ENCODE results near the gene C2CD2. TPM values are rescaled to one million over a fixed set of nuclear protein-coding genes. Genes with fewer than 3 reads are reported as not detected.

C2CD2 gene
- total RNA-seq, 2 donors from 2014 or later = 27.3 to 30.5 TPM

DNA sequence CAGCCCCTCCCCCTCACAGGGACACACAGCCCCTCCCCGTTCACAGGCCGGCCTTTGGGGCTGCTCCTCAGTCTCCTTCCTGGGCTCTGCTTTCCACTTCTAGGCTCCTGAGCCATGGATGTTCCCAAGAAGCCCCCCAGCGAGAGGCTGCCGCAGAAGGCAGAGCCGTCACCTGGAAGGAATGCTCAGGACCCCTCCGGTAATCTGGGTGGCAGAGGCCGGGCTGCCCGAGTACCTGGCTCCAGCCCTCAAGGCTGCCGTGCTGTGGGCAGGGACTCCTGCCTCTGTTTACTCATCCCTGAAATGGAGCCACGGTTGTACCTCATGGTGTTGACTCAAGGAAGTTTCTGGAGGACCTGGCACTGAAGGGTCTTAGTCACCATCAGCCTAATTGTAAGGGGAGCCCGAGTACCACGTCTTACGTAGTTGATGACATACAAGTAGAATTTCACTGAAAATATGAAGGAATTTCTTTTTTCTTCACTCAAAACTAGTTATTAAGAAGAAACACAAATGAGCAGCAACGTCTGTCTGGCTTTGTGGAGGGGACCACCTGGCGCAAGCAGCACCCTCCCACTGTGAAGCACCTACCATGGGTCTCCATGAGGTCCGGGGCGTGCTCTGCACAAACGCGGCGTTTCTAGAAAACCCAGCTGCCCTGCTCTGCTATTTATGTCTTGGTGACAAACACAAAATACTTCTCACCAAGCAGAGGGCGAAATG, 108.3 kb downstream of the C2CD2 start:
- no peak for DNase-seq (ENCODE audit: low spot score)
- H3K36me3 ChIP-seq = no peaks in the 10 kb centered on the region
- no peak overlapping the region for H3K27ac ChIP-seq
- no peaks in the 10 kb centered on the region for H3K27me3 ChIP-seq (replicated peaks; ENCODE audit: insufficient read depth)
- WGBS = 87% methylated on average over 19 of the region's 21 CpGs
- H3K4me1 ChIP-seq (replicated peaks) = no peaks in the 10 kb centered on the region
- no peak overlapping the region for H3K4me3 ChIP-seq
- no peaks in the 10 kb centered on the region for H3K9me3 ChIP-seq
- intact Hi-C loops (cut with DNase I) = no loop called here
- TF ChIP-seq POLR2A (IDR thresholded peaks at IDR 0.05) (no peak), CTCF (IDR thresholded peaks at IDR 0.05) (no peak), POLR2AphosphoS5 (IDR thresholded peaks at IDR 0.05) (no peak)

GRCh38 chr21:41843584-41843983, 110.2 kb downstream of the C2CD2 start:
- peaks cover 0 to 3% of the 10 kb centered on the region in 2 donors for H3K36me3 ChIP-seq
- intact Hi-C loops (cut with DNase I) = no loop called here

GRCh38 chr21:41840880-41841279, 112.9 kb downstream of the C2CD2 start:
- no peak for TF ChIP-seq POLR2AphosphoS5 (IDR thresholded peaks at IDR 0.05)
- TF ChIP-seq POLR2A (IDR thresholded peaks at IDR 0.05) = no peak
- TF ChIP-seq CTCF (IDR thresholded peaks at IDR 0.05) = no peak
- no peaks in the 10 kb centered on the region for H3K4me1 ChIP-seq (replicated peaks)
- H3K9me3 ChIP-seq = no peaks in the 10 kb centered on the region
- no peak overlapping the region for H3K27ac ChIP-seq
- WGBS = 100% methylated on average over 1 of the region's 1 CpG
- H3K4me3 ChIP-seq = no peak overlapping the region
- no peaks in the 10 kb centered on the region for H3K27me3 ChIP-seq (replicated peaks; ENCODE audit: insufficient read depth)
- H3K36me3 ChIP-seq = peaks cover 0 to 3% of the 10 kb centered on the region in 2 donors
- no peak for DNase-seq (ENCODE audit: low spot score)
- intact Hi-C loops (cut with DNase I) = no loop called here

More at GRCh38 chr21:41843584-41843983, 110.2 kb downstream of the C2CD2 start:
- no peaks in the 10 kb centered on the region for H3K9me3 ChIP-seq
- DNase-seq (ENCODE audit: low spot score) = no peak
- 94% methylated on average over 2 of the region's 2 CpGs for WGBS
- no peaks in the 10 kb centered on the region for H3K27me3 ChIP-seq (replicated peaks; ENCODE audit: insufficient read depth)
- TF ChIP-seq POLR2AphosphoS5 (IDR thresholded peaks at IDR 0.05) = no peak
- TF ChIP-seq CTCF (IDR thresholded peaks at IDR 0.05) = no peak
- TF ChIP-seq POLR2A (IDR thresholded peaks at IDR 0.05) = no peak
- no peak overlapping the region for H3K27ac ChIP-seq
- H3K4me1 ChIP-seq (replicated peaks) = no peaks in the 10 kb centered on the region
- no peak overlapping the region for H3K4me3 ChIP-seq

DNA sequence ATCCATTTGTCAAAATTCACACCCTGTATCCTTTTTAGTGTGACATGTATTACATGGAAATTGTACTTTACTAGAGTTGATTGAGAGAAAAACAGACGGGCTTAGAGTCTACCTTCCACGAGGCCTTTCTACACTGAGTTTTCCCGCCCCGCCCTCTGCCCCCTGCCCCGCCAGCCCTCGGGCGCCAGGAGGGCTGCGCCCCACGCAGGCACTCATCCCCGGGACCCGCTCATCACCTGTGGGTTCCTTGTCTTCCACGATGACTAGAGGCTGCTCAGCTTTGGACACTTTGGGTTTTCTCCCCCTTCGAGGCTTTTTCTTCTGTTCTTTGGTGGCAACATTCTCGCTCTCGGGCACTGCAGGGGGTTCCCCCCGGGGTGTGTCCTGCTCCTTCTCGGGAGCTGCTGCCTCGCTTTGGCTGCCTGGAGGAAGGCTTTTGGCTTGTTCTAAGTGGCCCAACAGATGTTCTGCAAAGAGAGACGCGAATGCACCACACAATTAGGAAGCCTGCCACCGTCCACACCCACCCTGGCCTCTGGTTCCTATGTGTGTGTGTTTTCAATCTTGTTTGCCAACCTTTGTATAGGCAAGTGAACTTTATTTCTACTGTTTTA, 114.3 kb downstream of the C2CD2 start:
- WGBS = 96% methylated on average over 21 of the region's 21 CpGs
- H3K36me3 ChIP-seq = peaks cover 0 to 3% of the 10 kb centered on the region in 2 donors

More for the DNA sequence above, 114.3 kb downstream of the C2CD2 start:
- Histone ChIP-seq H3K4me3 (no peak overlapping the region), H3K27me3 (replicated peaks; ENCODE audit: insufficient read depth) (no peaks in the 10 kb centered on the region), H3K4me1 (replicated peaks) (no peaks in the 10 kb centered on the region), H3K27ac (no peak overlapping the region), H3K9me3 (no peaks in the 10 kb centered on the region)
- DNase-seq (ENCODE audit: low spot score) = no peak
- intact Hi-C loops (cut with DNase I) = no loop called here
- TF ChIP-seq POLR2A (IDR thresholded peaks at IDR 0.05) (no peak), CTCF (IDR thresholded peaks at IDR 0.05) (no peak), POLR2AphosphoS5 (IDR thresholded peaks at IDR 0.05) (no peak)

Data from prostate gland (tissue), 2 donors.